Hepatocyte (in vitro differentiated cells): ENCODE measurements around the gene RGS18.

ENCODE experiments used
- CTCF ChIP-seq: fragments of 200-600 bp; sonication (generic); IDR thresholded peaks from 2 replicates; pipeline ENCODE4 v1.5.1; 2016; ENCODE audit warnings: antibody characterized with exemption, mild to moderate bottlenecking; ENCODE audit not compliant: poor library complexity
- EZH2phosphoT487 ChIP-seq: fragments of 200-600 bp; sonication (generic); IDR thresholded peaks from one replicate; pipeline ENCODE4 v1.6.1; 2018; ENCODE audit warnings: antibody characterized with exemption, mild to moderate bottlenecking, low read depth, moderate library complexity; ENCODE audit not compliant: unreplicated experiment, severe bottlenecking

- TF ChIP-seq CTCF (no peak), EZH2phosphoT487 (no peak)
These were observed 43.3 kb upstream of the RGS18 start for GRCh38 chr1:192115000-192115399.
